ENCODE results near the gene RTBDN.
A peak's percentile ranks its signal among the peaks of the same experiment; 100 is the strongest.

RTBDN gene

DNA sequence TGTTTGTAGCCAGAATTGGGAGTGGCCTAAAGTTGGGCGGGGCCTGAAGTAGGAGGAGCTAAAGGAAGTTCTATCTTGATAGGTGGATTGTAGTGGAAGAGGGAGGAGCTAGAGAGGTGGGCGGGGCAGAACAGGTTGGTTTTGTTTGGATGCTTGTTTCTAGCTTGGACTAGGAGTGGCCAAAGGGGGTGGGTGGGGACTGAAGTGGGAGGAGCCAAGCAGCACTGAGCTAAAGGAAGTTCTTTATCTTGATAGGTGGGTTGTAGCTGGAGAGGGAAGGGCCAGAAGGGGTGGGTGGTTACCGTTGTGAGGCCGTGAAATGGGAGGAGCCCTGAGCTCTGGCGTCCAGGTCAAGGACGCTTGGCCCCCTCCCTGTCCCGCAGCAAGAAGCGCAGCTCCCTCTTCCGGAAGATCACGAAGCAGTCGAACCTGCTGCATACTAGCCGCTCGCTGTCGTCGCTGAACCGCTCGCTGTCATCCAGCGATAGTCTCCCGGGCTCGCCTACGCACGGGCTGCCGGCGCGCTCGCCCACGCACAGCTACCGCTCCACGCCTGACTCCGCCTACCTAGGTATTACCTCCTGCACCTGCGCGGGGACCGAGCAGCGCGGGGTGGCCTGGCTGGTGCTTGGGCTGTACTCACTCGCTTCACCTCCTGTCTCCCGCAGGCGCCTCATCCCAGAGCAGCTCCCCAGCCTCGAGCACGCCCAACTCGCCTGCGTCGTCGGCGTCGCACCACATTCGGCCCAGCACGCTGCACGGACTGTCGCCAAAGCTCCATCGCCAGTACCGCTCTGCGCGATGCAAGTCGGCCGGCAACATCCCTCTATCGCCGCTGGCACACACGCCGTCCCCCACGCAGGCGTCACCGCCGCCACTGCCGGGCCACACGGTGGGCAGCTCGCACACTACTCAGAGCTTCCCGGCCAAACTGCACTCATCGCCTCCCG, 38.8 kb upstream of the RTBDN start:
- peak overlapping the region; percentile 33; the same call in 1 of the 2 replicates for H3K27ac ChIP-seq
- TF ChIP-seq, protein P1, sequence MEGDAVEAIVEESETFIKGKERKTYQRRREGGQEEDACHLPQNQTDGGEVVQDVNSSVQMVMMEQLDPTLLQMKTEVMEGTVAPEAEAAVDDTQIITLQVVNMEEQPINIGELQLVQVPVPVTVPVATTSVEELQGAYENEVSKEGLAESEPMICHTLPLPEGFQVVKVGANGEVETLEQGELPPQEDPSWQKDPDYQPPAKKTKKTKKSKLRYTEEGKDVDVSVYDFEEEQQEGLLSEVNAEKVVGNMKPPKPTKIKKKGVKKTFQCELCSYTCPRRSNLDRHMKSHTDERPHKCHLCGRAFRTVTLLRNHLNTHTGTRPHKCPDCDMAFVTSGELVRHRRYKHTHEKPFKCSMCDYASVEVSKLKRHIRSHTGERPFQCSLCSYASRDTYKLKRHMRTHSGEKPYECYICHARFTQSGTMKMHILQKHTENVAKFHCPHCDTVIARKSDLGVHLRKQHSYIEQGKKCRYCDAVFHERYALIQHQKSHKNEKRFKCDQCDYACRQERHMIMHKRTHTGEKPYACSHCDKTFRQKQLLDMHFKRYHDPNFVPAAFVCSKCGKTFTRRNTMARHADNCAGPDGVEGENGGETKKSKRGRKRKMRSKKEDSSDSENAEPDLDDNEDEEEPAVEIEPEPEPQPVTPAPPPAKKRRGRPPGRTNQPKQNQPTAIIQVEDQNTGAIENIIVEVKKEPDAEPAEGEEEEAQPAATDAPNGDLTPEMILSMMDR (conservative IDR thresholded peaks at IDR 0.05) = no peak

- no peak overlapping the region for H3K27ac ChIP-seq
- TF ChIP-seq, protein P1 (conservative IDR thresholded peaks at IDR 0.05) = no peak
Observed at GRCh38 chr19:12872255-12872654, 37.9 kb upstream of the RTBDN start.

- TF ChIP-seq, protein P1 (conservative IDR thresholded peaks at IDR 0.05) = no peak
- H3K27ac ChIP-seq = no peak overlapping the region
Observed at GRCh38 chr19:12871681-12872080, 37.3 kb upstream of the RTBDN start.

DNA sequence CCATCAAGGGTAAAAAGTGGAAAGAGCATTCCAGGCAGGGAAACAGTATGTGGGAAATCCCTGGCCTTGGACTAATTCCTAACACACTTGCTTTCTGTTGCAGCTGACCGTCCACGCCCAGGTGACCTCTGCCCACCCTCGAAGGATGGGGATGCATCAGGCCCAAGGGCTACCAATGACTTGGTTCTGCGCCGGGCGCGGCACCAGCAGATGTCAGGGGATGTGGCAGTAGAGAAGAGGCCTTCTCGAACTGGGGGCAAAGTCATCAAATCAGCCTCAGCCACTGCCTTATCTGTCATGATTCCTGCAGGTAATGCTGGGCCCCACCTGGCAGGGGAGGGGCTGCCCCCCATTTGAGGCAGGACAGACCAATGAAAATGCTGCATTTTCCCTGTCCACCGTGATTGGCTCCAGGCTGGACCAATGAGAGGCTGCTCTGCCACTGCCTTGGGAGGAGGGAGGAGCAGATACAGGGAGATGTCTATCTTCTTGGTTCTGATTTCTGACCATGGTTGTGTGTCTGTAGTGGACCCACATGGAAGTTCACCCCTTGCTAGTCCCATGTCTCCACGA, 34.2 kb upstream of the RTBDN start:
- TF ChIP-seq, protein P1 (conservative IDR thresholded peaks at IDR 0.05) = no peak

GRCh38 chr19:12867120-12868099, 33.0 kb upstream of the RTBDN start:
- H3K27ac ChIP-seq = no peak overlapping the region
- TF ChIP-seq, protein P1 (conservative IDR thresholded peaks at IDR 0.05) = no peak

More for the DNA sequence above, 34.2 kb upstream of the RTBDN start:
- H3K27ac ChIP-seq = no peak overlapping the region

- no peak overlapping the region for H3K27ac ChIP-seq
- TF ChIP-seq, protein P1 (conservative IDR thresholded peaks at IDR 0.05) = no peak
Observed at GRCh38 chr19:12866416-12867119, 32.2 kb upstream of the RTBDN start.

Measured in VCaP (cell line).